ENCODE measurements around the gene HMCN2. TPM values are rescaled to one million over a fixed set of nuclear protein-coding genes. Genes with fewer than 3 reads are reported as not detected.

HMCN2 gene
- total RNA-seq, 1 experiment from 2014 or later = 1.6 TPM

DNA sequence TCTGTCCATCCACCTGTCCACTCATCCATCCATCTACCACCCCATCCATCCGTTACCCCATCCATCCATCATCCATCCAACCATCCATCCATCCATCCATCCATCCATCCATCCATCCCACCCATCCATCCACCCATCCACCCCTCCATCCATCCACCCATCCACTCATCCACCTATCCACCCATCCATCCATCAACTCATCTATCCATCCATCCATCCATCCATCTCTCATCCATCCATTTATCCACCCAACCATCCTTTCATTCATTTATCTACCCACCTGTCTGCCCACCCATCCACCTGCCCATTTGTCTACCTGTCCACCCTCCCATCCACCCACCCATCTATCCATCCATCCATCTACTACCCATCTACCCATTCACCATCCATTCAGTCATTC lies 95.1 kb downstream of the HMCN2 start:
- CTCF ChIA-PET = no interaction called here
- Histone ChIP-seq H4K20me1 (ENCODE audit: insufficient read depth) (no peaks in the 10 kb centered on the region), H3K4me2 (no peak overlapping the region), H3F3A (ENCODE audit: insufficient read depth, low read depth) (peaks cover 10% of the 10 kb centered on the region; the same call in 1 of the 2 replicates), H3K27ac (no peak overlapping the region), H3K27me3 (ENCODE audit: insufficient read depth, low read depth) (no peaks in the 10 kb centered on the region), H2AFZ (no peak overlapping the region), H3K4me1 (replicated peaks; ENCODE audit: insufficient read depth) (peaks cover 18% of the 10 kb centered on the region), H3K36me3 (ENCODE audit: low read depth) (no peaks in the 10 kb centered on the region), H3K4me3 (no peak overlapping the region), H3K79me2 (ENCODE audit: low read depth) (no peaks in the 10 kb centered on the region), H3K9me3 (ENCODE audit: insufficient read depth, low read depth) (no peaks in the 10 kb centered on the region), H3K9me2 (ENCODE audit: insufficient read depth) (no peaks in the 10 kb centered on the region)
- POLR2A ChIA-PET (ENCODE audit: unreplicated experiment) = no interaction called here
- intact Hi-C loops (cut with micrococcal nuclease; ENCODE audit: unreplicated experiment) = no loop called here
- TF ChIP-seq EZH2 (IDR thresholded peaks at IDR 0.05; ENCODE audit: low read depth) = no peak
- TF ChIP-seq, protein P1, sequence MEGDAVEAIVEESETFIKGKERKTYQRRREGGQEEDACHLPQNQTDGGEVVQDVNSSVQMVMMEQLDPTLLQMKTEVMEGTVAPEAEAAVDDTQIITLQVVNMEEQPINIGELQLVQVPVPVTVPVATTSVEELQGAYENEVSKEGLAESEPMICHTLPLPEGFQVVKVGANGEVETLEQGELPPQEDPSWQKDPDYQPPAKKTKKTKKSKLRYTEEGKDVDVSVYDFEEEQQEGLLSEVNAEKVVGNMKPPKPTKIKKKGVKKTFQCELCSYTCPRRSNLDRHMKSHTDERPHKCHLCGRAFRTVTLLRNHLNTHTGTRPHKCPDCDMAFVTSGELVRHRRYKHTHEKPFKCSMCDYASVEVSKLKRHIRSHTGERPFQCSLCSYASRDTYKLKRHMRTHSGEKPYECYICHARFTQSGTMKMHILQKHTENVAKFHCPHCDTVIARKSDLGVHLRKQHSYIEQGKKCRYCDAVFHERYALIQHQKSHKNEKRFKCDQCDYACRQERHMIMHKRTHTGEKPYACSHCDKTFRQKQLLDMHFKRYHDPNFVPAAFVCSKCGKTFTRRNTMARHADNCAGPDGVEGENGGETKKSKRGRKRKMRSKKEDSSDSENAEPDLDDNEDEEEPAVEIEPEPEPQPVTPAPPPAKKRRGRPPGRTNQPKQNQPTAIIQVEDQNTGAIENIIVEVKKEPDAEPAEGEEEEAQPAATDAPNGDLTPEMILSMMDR (conservative IDR thresholded peaks at IDR 0.05) = no peak
- no TSS peak for BruUV-seq (replicated peaks)
- DNase-seq = no peak

DNA sequence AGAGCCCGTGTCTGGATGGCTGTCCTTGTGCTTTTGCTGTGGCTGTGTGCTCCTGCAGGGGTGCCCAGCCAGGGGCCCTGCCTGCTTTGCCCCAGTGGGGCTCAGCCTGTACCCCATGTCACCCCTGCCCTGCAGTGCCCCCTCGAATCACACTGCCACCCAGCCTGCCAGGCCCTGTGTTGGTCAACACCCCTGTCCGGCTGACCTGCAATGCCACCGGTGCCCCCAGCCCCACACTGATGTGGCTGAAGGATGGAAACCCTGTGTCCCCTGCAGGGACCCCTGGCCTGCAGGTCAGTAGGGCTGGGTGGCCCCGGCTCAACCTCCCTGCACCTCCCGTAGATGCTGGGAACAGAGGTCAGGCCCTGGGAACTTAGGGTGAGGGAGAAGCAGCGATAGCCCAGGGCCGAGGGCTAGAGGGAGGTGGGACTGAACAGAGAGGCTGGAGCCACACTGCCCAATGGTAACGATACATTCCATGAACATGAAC lies 96.4 kb downstream of the HMCN2 start:
- Histone ChIP-seq H3K27me3 (ENCODE audit: insufficient read depth, low read depth) (no peaks in the 10 kb centered on the region), H3K4me2 (no peak overlapping the region), H3K4me3 (no peak overlapping the region), H3F3A (ENCODE audit: insufficient read depth, low read depth) (peaks cover 10% of the 10 kb centered on the region; the same call in 1 of the 2 replicates), H3K36me3 (ENCODE audit: low read depth) (no peaks in the 10 kb centered on the region), H4K20me1 (ENCODE audit: insufficient read depth) (no peaks in the 10 kb centered on the region), H3K79me2 (ENCODE audit: low read depth) (no peaks in the 10 kb centered on the region), H3K9me2 (ENCODE audit: insufficient read depth) (no peaks in the 10 kb centered on the region), H3K27ac (no peak overlapping the region), H2AFZ (no peak overlapping the region), H3K9me3 (ENCODE audit: insufficient read depth, low read depth) (no peaks in the 10 kb centered on the region), H3K4me1 (replicated peaks; ENCODE audit: insufficient read depth) (peaks cover 18% of the 10 kb centered on the region)
- intact Hi-C loops (cut with micrococcal nuclease; ENCODE audit: unreplicated experiment) = no loop called here
- ChIA-PET POLR2A (ENCODE audit: unreplicated experiment) (no interaction called here), CTCF (no interaction called here)
- TF ChIP-seq, protein P1 (conservative IDR thresholded peaks at IDR 0.05) = no peak
- no peak for TF ChIP-seq EZH2 (IDR thresholded peaks at IDR 0.05; ENCODE audit: low read depth)
- DNase-seq = no peak
- no TSS peak for BruUV-seq (replicated peaks)

DNA sequence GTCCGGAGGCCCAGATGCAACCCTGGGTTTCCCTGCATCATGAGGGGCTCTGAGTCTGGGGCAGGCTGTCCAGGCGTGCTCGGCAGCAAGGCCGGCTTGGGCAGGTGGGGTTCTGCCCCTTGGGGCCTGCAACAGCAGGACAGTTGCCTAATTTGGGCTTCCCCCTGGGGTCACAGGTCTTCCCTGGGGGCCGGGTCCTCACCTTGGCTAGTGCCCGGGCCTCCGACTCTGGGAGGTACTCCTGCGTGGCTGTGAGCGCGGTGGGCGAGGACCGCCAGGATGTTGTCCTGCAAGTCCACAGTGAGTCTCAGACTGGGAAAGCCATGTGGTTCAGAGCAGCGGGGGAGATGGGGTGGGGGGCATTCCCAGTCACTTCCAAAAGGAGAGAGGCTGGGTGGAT lies 97.1 kb downstream of the HMCN2 start:
- H3K36me3 ChIP-seq (ENCODE audit: low read depth) = no peaks in the 10 kb centered on the region
- ChIA-PET CTCF (no interaction called here), POLR2A (ENCODE audit: unreplicated experiment) (interaction anchor here (0.7 kb wide), 1 partner anchor 75 kb away, joined by 3 read pairs; no protein-coding TSS in a partner anchor)
- H2AFZ ChIP-seq = no peak overlapping the region
- no peak overlapping the region for H3K4me2 ChIP-seq
- no TSS peak for BruUV-seq (replicated peaks)
- H3K27me3 ChIP-seq (ENCODE audit: insufficient read depth, low read depth) = no peaks in the 10 kb centered on the region
- peaks cover 24% of the 10 kb centered on the region for H3K4me1 ChIP-seq (replicated peaks; ENCODE audit: insufficient read depth)
- TF ChIP-seq, protein P1 (conservative IDR thresholded peaks at IDR 0.05) = no peak
- no peak for TF ChIP-seq EZH2 (IDR thresholded peaks at IDR 0.05; ENCODE audit: low read depth)
- H3K4me3 ChIP-seq = no peak overlapping the region
- H3K79me2 ChIP-seq (ENCODE audit: low read depth) = no peaks in the 10 kb centered on the region
- DNase-seq = no peak
- no peaks in the 10 kb centered on the region for H3K9me3 ChIP-seq (ENCODE audit: insufficient read depth, low read depth)
- no peak overlapping the region for H3K27ac ChIP-seq
- intact Hi-C loops (cut with micrococcal nuclease; ENCODE audit: unreplicated experiment) = no loop called here
- no peaks in the 10 kb centered on the region for H4K20me1 ChIP-seq (ENCODE audit: insufficient read depth)
- peaks cover 10% of the 10 kb centered on the region; the same call in 1 of the 2 replicates for H3F3A ChIP-seq (ENCODE audit: insufficient read depth, low read depth)
- H3K9me2 ChIP-seq (ENCODE audit: insufficient read depth) = no peaks in the 10 kb centered on the region
